K562 (cell line): ENCODE data around the gene ST3GAL3. TPM values are rescaled to one million over a fixed set of nuclear protein-coding genes. Genes with fewer than 3 reads are reported as not detected.

Source experiments
- BACH1 ChIP-seq: fragments of 200-800 bp; sonication (Bioruptor generic); IDR thresholded peaks from 2 replicates; pipeline ENCODE4 v1.6.1; 2016; ENCODE audit warnings: missing genetic modification characterization, missing compliant biosample characterization
- BHLHE40 ChIP-seq: IDR thresholded peaks from 2 replicates; pipeline ENCODE4 v1.6.1; 2011; ENCODE audit warnings: low read length, improper control_type of control experiment
- EGR1 ChIP-seq: fragments of 450-650 bp; conservative IDR thresholded peaks from 2 replicates; pipeline ENCODE4 v1.6.1; 2017; ENCODE audit warnings: mild to moderate bottlenecking
- FOXA1 ChIP-seq: fragments of 450-650 bp; IDR thresholded peaks from 2 replicates; pipeline ENCODE4 v1.6.1; 2016; ENCODE audit warnings: mild to moderate bottlenecking, borderline replicate concordance
- FOXK2 ChIP-seq, 2 experiments: fragments of 450-650 bp; IDR thresholded peaks in 1 of 2; conservative IDR thresholded peaks in 1 of 2; 2 replicates each; pipeline ENCODE4 v1.6.1; 2016; ENCODE audit warnings: low read depth in 2 of 2, mild to moderate bottlenecking in 1 of 2
- HLTF ChIP-seq: fragments of 450-650 bp; IDR thresholded peaks from 2 replicates; pipeline ENCODE4 v1.6.1; 2016
- MAFG ChIP-seq: fragments of 450-650 bp; conservative IDR thresholded peaks from 2 replicates; pipeline ENCODE4 v1.6.1; 2016; ENCODE audit warnings: missing genetic modification characterization, missing compliant biosample characterization
- MEIS2 ChIP-seq: fragments of 450-650 bp; IDR thresholded peaks from 2 replicates; pipeline ENCODE4 v1.6.1; 2014; ENCODE audit warnings: mild to moderate bottlenecking; ENCODE audit not compliant: partially characterized antibody
- OTX1 ChIP-seq: fragments of 450-650 bp; formaldehyde crosslinking; IDR thresholded peaks from 2 replicates; pipeline ENCODE4 v1.4.0; 2022; ENCODE audit warnings: mild to moderate bottlenecking
- PCBP1 ChIP-seq: fragments of 200-400 bp; formaldehyde crosslinking; IDR thresholded peaks from 2 replicates; pipeline ENCODE4 v1.6.1; 2018; ENCODE audit warnings: mild to moderate bottlenecking, low read depth, low read length; ENCODE audit not compliant: poor library complexity, severe bottlenecking
- POLR2H ChIP-seq: IDR thresholded peaks from 2 replicates; pipeline ENCODE4 v1.6.1; 2016; ENCODE audit warnings: missing genetic modification characterization, low read depth, mild to moderate bottlenecking, control low read depth, missing compliant biosample characterization, moderate library complexity
- RBBP5 ChIP-seq: fragments of 200-600 bp; sonication (generic); IDR thresholded peaks from 2 replicates; pipeline ENCODE4 v1.6.1; 2012; ENCODE audit warnings: borderline replicate concordance, mild to moderate bottlenecking, low read length, control low read depth, inconsistent platforms; ENCODE audit not compliant: insufficient read depth, poor library complexity, severe bottlenecking
- RBFOX2 ChIP-seq: fragments of 200-400 bp; formaldehyde crosslinking; IDR thresholded peaks from 2 replicates; pipeline ENCODE4 v1.6.1; 2017; ENCODE audit warnings: low read depth, mild to moderate bottlenecking, low read length, moderate library complexity
- RCOR1 ChIP-seq, 2 experiments: IDR thresholded peaks; 2 replicates each; pipeline ENCODE4 v1.6.1; 2012; ENCODE audit warnings: low read depth in 2 of 2, low read length in 2 of 2, borderline replicate concordance in 1 of 2, improper control_type of control experiment in 1 of 2
- TCF7L2 ChIP-seq: fragments of 150-350 bp; IDR thresholded peaks from 2 replicates; pipeline ENCODE4 v1.6.1; 2016; ENCODE audit warnings: low read depth, mild to moderate bottlenecking, low read length, moderate library complexity
- TOE1 ChIP-seq, 2 experiments: fragments of 450-650 bp in 1 of 2; sonication (generic) in 1 of 2; formaldehyde crosslinking in 1 of 2; IDR thresholded peaks; 2 replicates each; pipeline versions ENCODE4 v1.7.1 to v1.8.0; 2016 to 2022; ENCODE audit warnings: borderline replicate concordance in 2 of 2, mild to moderate bottlenecking in 2 of 2, antibody characterized with exemption in 1 of 2, inconsistent platforms in 1 of 2, low read depth in 1 of 2, missing genetic modification reagents in 1 of 2, moderate library complexity in 1 of 2
- TSC22D4 ChIP-seq: fragments of 450-650 bp; IDR thresholded peaks from 2 replicates; pipeline ENCODE4 v1.6.1; 2016; ENCODE audit warnings: missing genetic modification characterization, missing biosample characterization, control low read depth
- ZEB2 ChIP-seq: fragments of 450-650 bp; IDR thresholded peaks from 2 replicates; pipeline ENCODE4 v1.6.1; 2016
- ZHX1 ChIP-seq: fragments of 150-350 bp; conservative IDR thresholded peaks from 2 replicates; pipeline ENCODE4 v1.6.1; 2014; ENCODE audit warnings: low read length
- ZNF584 ChIP-seq: fragments of 200-800 bp; sonication (Bioruptor generic); IDR thresholded peaks from 2 replicates; pipeline ENCODE4 v1.6.1; 2016; ENCODE audit warnings: low read depth, mild to moderate bottlenecking, missing genetic modification characterization, missing compliant biosample characterization
- ZNF778 ChIP-seq: fragments of 450-650 bp; formaldehyde crosslinking; IDR thresholded peaks from 2 replicates; pipeline ENCODE4 v1.4.0; 2020; ENCODE audit warnings: mild to moderate bottlenecking, moderate library complexity
- polyA plus RNA-seq, 8 experiments: library from polyadenylated mRNA; depleted of rRNA in 4 of 8; stranded (reverse) in 5 of 8; unstranded in 3 of 8; fragments of >200 nt; fragmentation: Nextera tagmentation in 2 of 8; fragmentation: Illumina TruSeq in 1 of 8; extraction: Ambion mirVana in 2 of 8; extraction: Trizol in 1 of 8; gene quantifications; 2 replicates each; pipeline versions ENCODE4 v1.2.1 to v1.2.3, GENCODE V29; 2011 to 2014; ENCODE audit warnings: inconsistent platforms in 1 of 8, missing spikeins in 1 of 8
- total RNA-seq, 7 experiments: library from RNA; depleted of rRNA in 6 of 7; stranded (reverse); fragments of >200 nt in 6 of 7; fragmentation: Illumina TruSeq in 2 of 7; extraction: Trizol in 2 of 7; gene quantifications; 2 replicates each; pipeline versions ENCODE4 v1.2.1 to v1.2.3, GENCODE V29; 2011 to 2021; ENCODE audit warnings: low replicate concordance in 1 of 7

Gene ST3GAL3
- total and polyA plus RNA-seq, 9 of the 15 experiments (the other 6 are each of a cell fraction or from before 2014, with no cell fraction given): 1.2 to 18.9 (median 11.0) TPM

- TF ChIP-seq RBBP5 (peak; percentile 88), FOXK2 (conservative IDR thresholded peaks at IDR 0.05 in 1 of 2, IDR thresholded peaks at IDR 0.05 in 1 of 2; ENCODE audit: low read depth in 2 of 2) (peak; percentile 88 to 91), ZEB2 (0 out of 2 replicates have a peak, but pooled peaks have one; percentile 65), ZHX1 (no peak; the same call in 1 of the 2 replicates), TCF7L2 (no peak), RCOR1 (IDR thresholded peaks at IDR 0.05; ENCODE audit: borderline replicate concordance in 1 of 2, low read depth in 2 of 2, low read length in 2 of 2) (peak; percentile 26 to 42; a peak in 2 of 4 replicates), BACH1 (no peak), OTX1 (CRISPR knock-in tag) (peak; percentile 63; the same call in 1 of the 2 replicates), ZNF778 (no peak), PCBP1 (peak; percentile 89), TOE1 (IDR thresholded peaks at IDR 0.05; ENCODE audit: borderline replicate concordance) (peak; percentile 92; the same call in 1 of the 2 replicates), TOE1 (CRISPR knock-in tag; IDR thresholded peaks at IDR 0.05; ENCODE audit: borderline replicate concordance, low read depth) (0 out of 2 replicates have a peak, but pooled peaks have one; percentile 22), HLTF (no peak; the same call in 1 of the 2 replicates), EGR1 (peak; percentile 88), ZNF584 (CRISPR knock-in tag) (peak; percentile 78; the same call in 1 of the 2 replicates), RBFOX2 (peak; percentile 96), MAFG (tag) (no peak), POLR2H (tag) (no peak), BHLHE40 (peak; percentile 81), TSC22D4 (tag) (no peak), MEIS2 (peak; percentile 78), FOXA1 (no peak)
These were observed 239.1 kb downstream of the ST3GAL3 start, which contains the start of gene IPO13 (continued) for GRCh38 chr1:43946236-43947060.
